Stimulated activated naive CD8-positive, alpha-beta T cell treated with anti-CD3 and anti-CD28 coated beads, Interleukin-15, Interleukin-2, amounts not matched to agents 100 U/mL and 50 U/mL, for 24 hours (primary cell): ENCODE measurements around the gene TMEM109.

Experiments
- ATAC-seq: fragments of 150-1000 bp; cut with Tn5 transposase; one replicate; pipeline ENCODE4 v1.10.0; 2021
- DNase-seq: peaks from one replicate; pipeline ENCODE4 v3.0.0; 2021

TMEM109 gene

DNA sequence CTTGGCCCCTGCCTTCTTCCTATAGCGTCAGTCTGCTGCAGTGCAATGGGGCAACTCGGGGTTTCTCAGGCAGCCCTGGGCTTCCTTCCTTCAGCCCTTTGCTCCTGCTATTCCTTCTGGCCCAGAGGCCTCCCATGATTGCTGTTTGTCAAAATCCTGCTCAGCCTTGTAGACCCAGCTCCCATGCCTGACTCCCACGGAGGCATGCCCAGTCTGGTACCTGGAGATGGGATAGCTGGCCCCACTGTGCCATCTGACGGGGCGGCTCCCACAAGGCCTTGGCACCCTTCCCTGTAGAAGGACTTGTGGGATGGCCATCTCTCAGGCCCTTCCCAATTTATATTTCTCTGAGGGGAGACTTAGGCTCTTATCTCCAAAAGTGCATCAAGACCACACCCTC, 56.9 kb downstream of the TMEM109 start:
- DNase-seq (no peak), ATAC-seq (no peak)

DNA sequence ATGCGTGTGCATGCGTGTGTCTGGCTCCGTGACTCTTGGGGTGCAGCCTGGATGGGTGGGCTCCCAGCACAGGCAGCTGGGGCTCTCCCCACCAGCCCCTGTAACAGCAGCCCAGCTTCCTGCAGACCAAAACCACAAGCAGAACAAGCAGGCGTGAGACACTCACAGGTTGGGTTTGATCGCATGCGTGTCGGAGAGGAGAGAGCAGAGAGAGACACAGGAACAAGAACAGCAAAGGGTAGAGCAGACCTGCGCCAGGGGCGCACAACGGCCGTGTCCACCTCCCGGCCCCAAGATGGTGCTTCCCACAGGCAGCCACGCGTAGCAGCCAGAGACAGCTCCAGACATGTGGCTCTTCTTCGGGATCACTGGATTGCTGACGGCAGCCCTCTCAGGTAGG, 57.6 kb downstream of the TMEM109 start, which contains the start of gene CD6:
TSS of gene CD6 (plus strand) at position 161 of the 400 bp plus-strand sequence. CDS start at position 347, 186 bp downstream.
- peak; percentile 67 for DNase-seq
- peak; percentile 69 for ATAC-seq

DNA sequence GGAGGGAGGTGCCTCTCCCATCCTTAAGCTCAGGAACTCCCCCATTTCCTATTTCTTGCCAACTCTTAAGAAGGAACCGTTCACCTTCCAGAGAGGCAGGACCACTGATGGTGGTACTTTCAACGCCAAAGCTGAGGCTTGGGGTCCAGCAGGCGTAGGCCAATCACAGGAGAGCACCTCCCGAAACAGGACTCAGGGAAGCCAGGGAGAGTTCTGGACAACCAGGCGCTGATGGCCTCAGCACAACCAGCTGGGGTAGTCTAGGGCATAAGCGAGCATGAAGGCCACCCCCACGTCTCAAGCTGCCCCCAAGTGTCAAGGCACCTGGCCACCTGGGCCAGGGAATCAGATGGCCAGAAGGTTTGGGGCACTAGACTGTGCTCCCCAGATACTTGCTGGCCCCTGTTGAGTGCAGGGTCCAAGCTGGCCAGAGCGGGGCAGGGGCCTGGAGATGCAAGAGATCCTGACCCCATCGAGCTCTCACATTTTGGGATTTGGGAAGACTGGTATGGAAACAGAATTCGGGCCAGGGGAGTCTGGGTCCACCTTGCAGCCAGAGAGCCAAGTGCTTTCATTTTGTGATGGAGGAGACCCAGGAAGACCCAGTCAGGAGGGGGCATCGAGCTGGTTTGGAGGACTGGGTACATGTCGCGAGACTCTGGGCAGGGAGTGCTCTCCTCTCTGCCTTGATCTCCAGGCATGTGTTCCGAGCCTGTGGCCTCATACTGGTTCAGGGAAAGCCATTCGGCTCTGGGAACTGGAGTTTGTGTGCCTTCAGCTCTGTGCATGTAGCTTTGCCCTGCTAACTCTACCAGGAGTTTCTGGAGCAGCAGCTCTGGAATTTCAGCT, 58.4 kb downstream of the TMEM109 start:
- DNase-seq (no peak), ATAC-seq (peak; percentile 26)
